Stomach (tissue), 9 donors: Measurements from ENCODE around the gene METRN. TPM values are rescaled to one million over a fixed set of nuclear protein-coding genes. Genes with fewer than 3 reads are reported as not detected.
A peak's percentile ranks its signal among the peaks of the same experiment; 100 is the strongest.

Experiments used
- DNase-seq, 2 donors: peaks; one replicate each; pipeline versions ENCODE4 v3.0.0 to v3.0.0-alpha.2; 2013 to 2019
- H3K27ac ChIP-seq, 5 donors: fragments of 200-600 bp in 4 of 5; sonication (generic) in 4 of 5; one replicate each; pipeline ENCODE4 v1.5.1; 2013 to 2019; ENCODE audit warnings: mild to moderate bottlenecking in 1 of 5, moderate library complexity in 1 of 5
- H3K27me3 ChIP-seq, 3 donors: fragments of 200-600 bp; sonication (generic); one replicate each; pipeline ENCODE4 v1.5.1; 2017 to 2019; ENCODE audit warnings: mixed run types in 1 of 3
- H3K36me3 ChIP-seq, 4 donors: fragments of 200-600 bp; sonication (generic); 1 replicate in 3 of 4; 2 replicates in 1 of 4; pipeline ENCODE4 v1.5.1; 2016 to 2019
- H3K4me1 ChIP-seq, 4 donors: fragments of 200-600 bp; sonication (generic); one replicate each; pipeline ENCODE4 v1.5.1; 2016 to 2019
- H3K4me3 ChIP-seq, 4 donors: fragments of 200-600 bp; sonication (generic) in 3 of 4; one replicate each; pipeline ENCODE4 v1.5.1; 2016 to 2019; ENCODE audit warnings: mild to moderate bottlenecking in 1 of 4
- H3K9me3 ChIP-seq, 4 donors: fragments of 200-600 bp; sonication (generic); one replicate each; pipeline ENCODE4 v1.5.1; 2016 to 2019
- CTCF ChIP-seq, 7 experiments: fragments of 450-650 bp in 4 of 7; fragments of 200-600 bp in 3 of 7; sonication (generic) in 3 of 7; IDR thresholded peaks; one replicate each; pipeline ENCODE4 v1.5.1; 2016 to 2019; ENCODE audit warnings: antibody characterized with exemption in 7 of 7, control low read depth in 2 of 7, mild to moderate bottlenecking in 1 of 7
- EP300 ChIP-seq: sonication (generic); formaldehyde crosslinking; IDR thresholded peaks from one replicate; pipeline ENCODE4 v1.6.1; 2017; ENCODE audit warnings: antibody characterized with exemption
- POLR2A ChIP-seq, 4 donors: fragments of 450-650 bp; IDR thresholded peaks; one replicate each; pipeline ENCODE4 v1.6.1; 2016; ENCODE audit warnings: antibody characterized with exemption in 4 of 4, control low read depth in 2 of 4, mild to moderate bottlenecking in 1 of 4, moderate library complexity in 1 of 4
- POLR2AphosphoS5 ChIP-seq, 3 donors: sonication (generic); formaldehyde crosslinking; IDR thresholded peaks; one replicate each; pipeline ENCODE4 v1.6.1; 2016; ENCODE audit warnings: antibody characterized with exemption in 3 of 3
- WGBS, 5 donors: extraction: QIAGEN DNeasy Blood & Tissue Kit in 3 of 5; methylation state at CpG; one replicate each; pipeline versions ENCODE4 v1.1.5 to v1.1.7; 2013 to 2018; 5-methylcytosine and 5-hydroxymethylcytosine counted together
- intact Hi-C: fragments of 100-400 bp; cut with DNase I; formaldehyde crosslinking; loops from one replicate; pipeline ENCODE4 v1.15.1; 2023; ENCODE audit warnings: low total_unique reads
- polyA plus RNA-seq, 3 donors: library from polyadenylated mRNA; stranded (reverse); fragments of 200-250 nt; gene quantifications; one replicate each; pipeline ENCODE4 v1.2.3, GENCODE V29; 2013
- total RNA-seq, 5 donors: library from RNA; depleted of rRNA; stranded (reverse); fragments of >200 nt; gene quantifications; one replicate each; pipeline versions ENCODE4 v1.1.0 to v1.2.3, GENCODE V29; 2014 to 2016
- donor health status: healthy with polysubstance abuse.
- donor health status: Bipolar disorder and iron deficiency.
- donor health status: healthy.

Gene METRN
- total and polyA plus RNA-seq, 8 donors = 7.1 to 79.7 (median 34.4) TPM

- 89 to 96% (median 91%) methylated on average over 5 of the region's 5 CpGs for WGBS, 5 donors
- H3K27me3 ChIP-seq = peaks cover 0 to 55% (median 5%) of the 10 kb centered on the region in 3 donors
- H3K27ac ChIP-seq = no peak overlapping the region
- TF ChIP-seq POLR2A (IDR thresholded peaks at IDR 0.05) (no peak), EP300 (no peak), POLR2AphosphoS5 (IDR thresholded peaks at IDR 0.05) (no peak), CTCF (IDR thresholded peaks at IDR 0.05) (no peak)
- no peaks in the 10 kb centered on the region for H3K36me3 ChIP-seq
- H3K9me3 ChIP-seq = no peaks in the 10 kb centered on the region
- no peak for DNase-seq
- H3K4me3 ChIP-seq = no peak overlapping the region
- intact Hi-C loops = no loop called here
- H3K4me1 ChIP-seq = peaks cover 0 to 16% (median 8%) of the 10 kb centered on the region in 4 donors
These were observed 41.5 kb downstream of the METRN start for GRCh38 chr16:756428-756827.

- WGBS, 5 donors = 54 to 73% (median 61%) methylated on average over 31 to 34 of the region's 34 CpGs
- peaks cover 0 to 16% (median 3%) of the 10 kb centered on the region in 4 donors for H3K4me1 ChIP-seq
- H3K27ac ChIP-seq = no peak overlapping the region
- DNase-seq = peak; percentile 59 to 89
- no peak overlapping the region for H3K4me3 ChIP-seq
- intact Hi-C loops = no loop called here
- no peaks in the 10 kb centered on the region for H3K36me3 ChIP-seq
- H3K9me3 ChIP-seq = no peaks in the 10 kb centered on the region
- peaks cover 0 to 55% (median 8%) of the 10 kb centered on the region in 3 donors for H3K27me3 ChIP-seq
- no peak for TF ChIP-seq POLR2AphosphoS5 (IDR thresholded peaks at IDR 0.05)
- TF ChIP-seq EP300 = no peak
- TF ChIP-seq POLR2A (IDR thresholded peaks at IDR 0.05) = no peak
- TF ChIP-seq CTCF (IDR thresholded peaks at IDR 0.05) = no peak
These were observed 44.4 kb downstream of the METRN start for GRCh38 chr16:759110-759910.

- WGBS, 5 donors = 51 to 64% (median 55%) methylated on average over 9 to 15 of the region's 15 CpGs
- TF ChIP-seq POLR2A (IDR thresholded peaks at IDR 0.05) (no peak), POLR2AphosphoS5 (IDR thresholded peaks at IDR 0.05) (no peak), EP300 (no peak), CTCF (IDR thresholded peaks at IDR 0.05) (no peak)
- peaks cover 0 to 16% (median 3%) of the 10 kb centered on the region in 4 donors for H3K4me1 ChIP-seq
- intact Hi-C loops = no loop called here
- no peak overlapping the region for H3K4me3 ChIP-seq
- H3K9me3 ChIP-seq = no peaks in the 10 kb centered on the region
- no peak overlapping the region for H3K27ac ChIP-seq
- no peak for DNase-seq
- no peaks in the 10 kb centered on the region for H3K36me3 ChIP-seq
- peaks cover 0 to 56% (median 8%) of the 10 kb centered on the region in 3 donors for H3K27me3 ChIP-seq
These were observed 45.1 kb downstream of the METRN start for GRCh38 chr16:760065-760464.

GRCh38 chr16:760545-761343 is 45.8 kb downstream of the METRN start, which contains the start of gene MSLN:
Gene MSLN (plus strand): TSS chr16:760734. CDS start chr16:762681, 1,947 bp downstream.
- DNase-seq = peak in 1 of 2 donors; percentile 77
- WGBS, 5 donors = 47 to 68% (median 53%) methylated on average over 25 to 37 of the region's 37 CpGs

More at GRCh38 chr16:760545-761343, 45.8 kb downstream of the METRN start, which contains the start of gene MSLN:
- no peaks in the 10 kb centered on the region for H3K9me3 ChIP-seq
- no peak within 1 kb of the TSS for H3K27ac ChIP-seq
- TF ChIP-seq EP300 (no peak), POLR2AphosphoS5 (IDR thresholded peaks at IDR 0.05) (no peak), CTCF (IDR thresholded peaks at IDR 0.05) (no peak)
- H3K27me3 ChIP-seq = peaks cover 0 to 59% (median 8%) of the 10 kb centered on the region in 3 donors
- peaks cover 0 to 16% (median 3%) of the 10 kb centered on the region in 4 donors for H3K4me1 ChIP-seq
- intact Hi-C loops = no loop called here
- no peaks in the 10 kb centered on the region for H3K36me3 ChIP-seq
- H3K4me3 ChIP-seq = no peak within 1 kb of the TSS
